Cardiac septum (tissue), 1 donor: Measurements from ENCODE around the gene ZIC5. TPM values are rescaled to one million over a fixed set of nuclear protein-coding genes. Genes with fewer than 3 reads are reported as not detected.

ENCODE experiments used
- DNase-seq: peaks from one replicate; pipeline ENCODE4 v3.0.0-alpha.2; 2020; ENCODE audit warnings: low spot score
- intact Hi-C: fragments of 100-400 bp; cut with DNase I; formaldehyde crosslinking; loops from one replicate; pipeline ENCODE4 v1.14.0; 2022
- total RNA-seq: library from RNA; stranded (reverse); fragmentation: NEBNext Ultra II Directional; extraction: Animal tissue kit (Norgen Biotek cat#: 25700); gene quantifications from one replicate; pipeline ENCODE4 v1.2.1, GENCODE V29; 2021
- donor health status: DM: no; HTN: no; CAD: no.

Gene ZIC5
- total RNA-seq, 1 donor from 2014 or later, result 0.05 TPM

- no peak for DNase-seq
- intact Hi-C loops, result no loop called here
These were observed 7.4 kb upstream of the ZIC5 start for GRCh38 chr13:99978799-99979452.

- no peak for DNase-seq
- intact Hi-C loops, result no loop called here
These were observed 6.6 kb upstream of the ZIC5 start for GRCh38 chr13:99977912-99978798.

GRCh38 chr13:99977334-99977911 is 5.9 kb upstream of the ZIC5 start:
- intact Hi-C loops, result no loop called here
- DNase-seq, result no peak

- DNase-seq, result no peak
- intact Hi-C loops, result no loop called here
These were observed 5.0 kb upstream of the ZIC5 start for GRCh38 chr13:99976575-99976974.

- DNase-seq, result no peak
- intact Hi-C loops, result no loop called here
These were observed 4.1 kb upstream of the ZIC5 start for GRCh38 chr13:99975626-99976025.

GRCh38 chr13:99974939-99975561 is 3.5 kb upstream of the ZIC5 start:
- no peak for DNase-seq
- intact Hi-C loops, result no loop called here

GRCh38 chr13:99974296-99974938 is 2.9 kb upstream of the ZIC5 start:
- intact Hi-C loops, result no loop called here
- no peak for DNase-seq

- intact Hi-C loops, result no loop called here
- no peak for DNase-seq
These were observed 2.2 kb upstream of the ZIC5 start for GRCh38 chr13:99973808-99974185.

- no peak for DNase-seq
- intact Hi-C loops, result no loop called here
These were observed 1.7 kb upstream of the ZIC5 start for GRCh38 chr13:99973163-99973807.

- DNase-seq, result no peak
- intact Hi-C loops, result no loop called here
These were observed 694 bp upstream of the ZIC5 start for GRCh38 chr13:99972190-99972731.

- no peak for DNase-seq
- intact Hi-C loops, result no loop called here
These were observed 654 bp downstream of the ZIC5 start for GRCh38 chr13:99970651-99971575.

- intact Hi-C loops, result no loop called here
- no peak for DNase-seq
These were observed 1.5 kb downstream of the ZIC5 start for GRCh38 chr13:99969919-99970650.

- intact Hi-C loops, result no loop called here
- no peak for DNase-seq
These were observed 2.1 kb downstream of the ZIC5 start for GRCh38 chr13:99969453-99969918.

GRCh38 chr13:99968521-99969452 is 2.8 kb downstream of the ZIC5 start:
- intact Hi-C loops, result no loop called here
- no peak for DNase-seq

GRCh38 chr13:99967869-99968520 is 3.6 kb downstream of the ZIC5 start:
- intact Hi-C loops, result no loop called here
- no peak for DNase-seq

- no peak for DNase-seq
- intact Hi-C loops, result no loop called here
These were observed 4.1 kb downstream of the ZIC5 start for GRCh38 chr13:99967498-99967868.
